ENCODE data around the gene MYO18A. TPM values are rescaled to one million over a fixed set of nuclear protein-coding genes. Genes with fewer than 3 reads are reported as not detected.

MYO18A gene
- total RNA-seq, 1 donor: 39.8 TPM

- no peak overlapping the region for H2AFZ ChIP-seq (ENCODE audit: low read length)
- H3K4me2 ChIP-seq (ENCODE audit: insufficient read depth, low read length): no peak overlapping the region
- peak; percentile 94 for DNase-seq (ENCODE audit: insufficient read length, low spot score, missing footprints)
- H3K79me2 ChIP-seq (ENCODE audit: insufficient read depth, low read length): no peaks in the 10 kb centered on the region
- H3K27me3 ChIP-seq (ENCODE audit: insufficient read depth, low read length): no peaks in the 10 kb centered on the region
- H3K9me3 ChIP-seq (ENCODE audit: low read depth, low read length): no peaks in the 10 kb centered on the region
- H4K20me1 ChIP-seq (ENCODE audit: insufficient read depth, low read length): no peaks in the 10 kb centered on the region
- H3K36me3 ChIP-seq (ENCODE audit: insufficient read depth, low read length): peaks cover 28% of the 10 kb centered on the region
- no peak overlapping the region for H3K4me3 ChIP-seq (ENCODE audit: insufficient read depth, low read length)
- H3K27ac ChIP-seq (ENCODE audit: low read depth, low read length): no peak overlapping the region
- H3K4me1 ChIP-seq (ENCODE audit: insufficient read depth, low read length): no peaks in the 10 kb centered on the region
- no peak for TF ChIP-seq CTCF (IDR thresholded peaks at IDR 0.05; ENCODE audit: extremely low read depth, low read depth, low read length)
These were observed 93.4 kb downstream of the MYO18A start for GRCh38 chr17:29086628-29087332.

GRCh38 chr17:29085223-29085622 is 95.0 kb downstream of the MYO18A start:
- Histone ChIP-seq H3K27me3 (ENCODE audit: insufficient read depth, low read length) (no peaks in the 10 kb centered on the region), H3K36me3 (ENCODE audit: insufficient read depth, low read length) (peaks cover 23% of the 10 kb centered on the region), H3K4me2 (ENCODE audit: insufficient read depth, low read length) (no peak overlapping the region), H3K9me3 (ENCODE audit: low read depth, low read length) (no peaks in the 10 kb centered on the region), H3K79me2 (ENCODE audit: insufficient read depth, low read length) (no peaks in the 10 kb centered on the region), H4K20me1 (ENCODE audit: insufficient read depth, low read length) (no peaks in the 10 kb centered on the region), H3K4me3 (ENCODE audit: insufficient read depth, low read length) (no peak overlapping the region), H3K4me1 (ENCODE audit: insufficient read depth, low read length) (no peaks in the 10 kb centered on the region), H3K27ac (ENCODE audit: low read depth, low read length) (no peak overlapping the region), H2AFZ (ENCODE audit: low read length) (no peak overlapping the region)
- TF ChIP-seq CTCF (IDR thresholded peaks at IDR 0.05; ENCODE audit: extremely low read depth, low read depth, low read length): no peak
- no peak for DNase-seq (ENCODE audit: insufficient read length, low spot score, missing footprints)

GRCh38 chr17:29084541-29085146 is 95.6 kb downstream of the MYO18A start:
- H3K4me1 ChIP-seq (ENCODE audit: insufficient read depth, low read length): no peaks in the 10 kb centered on the region
- H4K20me1 ChIP-seq (ENCODE audit: insufficient read depth, low read length): no peaks in the 10 kb centered on the region
- no peak overlapping the region for H3K4me2 ChIP-seq (ENCODE audit: insufficient read depth, low read length)
- H3K79me2 ChIP-seq (ENCODE audit: insufficient read depth, low read length): no peaks in the 10 kb centered on the region
- no peaks in the 10 kb centered on the region for H3K9me3 ChIP-seq (ENCODE audit: low read depth, low read length)
- no peak overlapping the region for H3K27ac ChIP-seq (ENCODE audit: low read depth, low read length)
- DNase-seq (ENCODE audit: insufficient read length, low spot score, missing footprints): peak; percentile 60
- no peaks in the 10 kb centered on the region for H3K27me3 ChIP-seq (ENCODE audit: insufficient read depth, low read length)
- peaks cover 25% of the 10 kb centered on the region for H3K36me3 ChIP-seq (ENCODE audit: insufficient read depth, low read length)
- H3K4me3 ChIP-seq (ENCODE audit: insufficient read depth, low read length): no peak overlapping the region
- no peak for TF ChIP-seq CTCF (IDR thresholded peaks at IDR 0.05; ENCODE audit: extremely low read depth, low read depth, low read length)
- no peak overlapping the region for H2AFZ ChIP-seq (ENCODE audit: low read length)

- peaks cover 6% of the 10 kb centered on the region for H4K20me1 ChIP-seq (ENCODE audit: insufficient read depth, low read length)
- no peak overlapping the region for H3K27ac ChIP-seq (ENCODE audit: low read depth, low read length)
- no peak overlapping the region for H2AFZ ChIP-seq (ENCODE audit: low read length)
- DNase-seq (ENCODE audit: insufficient read length, low spot score, missing footprints): peak; percentile 53
- no peak overlapping the region for H3K4me3 ChIP-seq (ENCODE audit: insufficient read depth, low read length)
- peaks cover 11% of the 10 kb centered on the region for H3K36me3 ChIP-seq (ENCODE audit: insufficient read depth, low read length)
- H3K4me1 ChIP-seq (ENCODE audit: insufficient read depth, low read length): peaks cover 11% of the 10 kb centered on the region
- no peaks in the 10 kb centered on the region for H3K9me3 ChIP-seq (ENCODE audit: low read depth, low read length)
- H3K4me2 ChIP-seq (ENCODE audit: insufficient read depth, low read length): no peak overlapping the region
- H3K27me3 ChIP-seq (ENCODE audit: insufficient read depth, low read length): no peaks in the 10 kb centered on the region
- no peak for TF ChIP-seq CTCF (IDR thresholded peaks at IDR 0.05; ENCODE audit: extremely low read depth, low read depth, low read length)
- no peaks in the 10 kb centered on the region for H3K79me2 ChIP-seq (ENCODE audit: insufficient read depth, low read length)
These were observed 99.2 kb downstream of the MYO18A start for GRCh38 chr17:29080965-29081364.

All from osteoblast (primary cell).